HFFc6 (cell line): Measurements from ENCODE around the gene GALNT14. TPM values are rescaled to one million over a fixed set of nuclear protein-coding genes. Genes with fewer than 3 reads are reported as not detected.

Experiments used
- DNase-seq: peaks from one replicate; pipeline ENCODE4 v3.0.0-alpha.2; 2018
- H3K27ac Mint-ChIP-seq: 2 replicates; pipeline ENCODE4 v1.8.0; 2020; ENCODE audit warnings: mild to moderate bottlenecking, mixed read lengths
- H3K27me3 Mint-ChIP-seq: 2 replicates; pipeline ENCODE4 v1.8.0; 2021; ENCODE audit warnings: mild to moderate bottlenecking, moderate library complexity, mixed read lengths; ENCODE audit not compliant: insufficient read depth
- H3K36me3 Mint-ChIP-seq: 2 replicates; pipeline ENCODE4 v1.8.0; 2021; ENCODE audit warnings: low read depth, mixed read lengths
- H3K4me1 Mint-ChIP-seq: 2 replicates; pipeline ENCODE4 v1.8.0; 2020; ENCODE audit warnings: low read depth, mixed read lengths
- H3K4me3 Mint-ChIP-seq: 2 replicates; pipeline ENCODE4 v1.8.0; 2020; ENCODE audit warnings: mild to moderate bottlenecking, moderate library complexity, mixed read lengths
- H3K9me3 Mint-ChIP-seq: 2 replicates; pipeline ENCODE4 v1.8.0; 2020; ENCODE audit warnings: mild to moderate bottlenecking, mixed read lengths
- CTCF ChIP-seq: fragments of 200-600 bp; sonication (generic); IDR thresholded peaks from 2 replicates; pipeline ENCODE4 v1.5.0; 2021; ENCODE audit warnings: antibody characterized with exemption, mild to moderate bottlenecking
- total RNA-seq, 6 experiments: library from RNA; stranded (reverse); fragmentation: NEBNext Ultra II Directional; extraction: Animal tissue kit (Norgen Biotek cat#: 25700); gene quantifications; 2 replicates in 1 of 6; 3 replicates in 5 of 6; pipeline ENCODE4 v1.2.3, GENCODE V29; 2021

GALNT14 gene
- total RNA-seq, 6 experiments from 2014 or later = 0.11 to 1.0 (median 0.25) TPM; not detected in 1

- H3K27me3 Mint-ChIP-seq = peaks cover 5% of the 10 kb centered on the region
- H3K4me1 Mint-ChIP-seq = no peaks in the 10 kb centered on the region
- H3K4me3 Mint-ChIP-seq = no peak overlapping the region
- no peaks in the 10 kb centered on the region for H3K36me3 Mint-ChIP-seq
- H3K9me3 Mint-ChIP-seq = peaks cover 4% of the 10 kb centered on the region; the same call in 1 of the 2 replicates
- no peak overlapping the region for H3K27ac Mint-ChIP-seq
- DNase-seq = no peak
- TF ChIP-seq CTCF = no peak
Observed at GRCh38 chr2:30923623-30924022, 214.6 kb downstream of the GALNT14 start.

GRCh38 chr2:30920511-30920910 is 217.7 kb downstream of the GALNT14 start:
- Mint-ChIP-seq H3K36me3 (no peaks in the 10 kb centered on the region), H3K27me3 (peaks cover 7% of the 10 kb centered on the region), H3K4me1 (no peaks in the 10 kb centered on the region), H3K9me3 (peaks cover 4% of the 10 kb centered on the region; the same call in 1 of the 2 replicates), H3K4me3 (no peak overlapping the region), H3K27ac (no peak overlapping the region)
- no peak for TF ChIP-seq CTCF
- no peak for DNase-seq

- Mint-ChIP-seq H3K4me1 (no peaks in the 10 kb centered on the region), H3K27ac (no peak overlapping the region), H3K9me3 (no peaks in the 10 kb centered on the region; the same call in none of the 2 replicates), H3K4me3 (no peak overlapping the region), H3K36me3 (no peaks in the 10 kb centered on the region), H3K27me3 (peaks cover 2% of the 10 kb centered on the region)
- peak; percentile 21; the same call in 1 of the 2 replicates for TF ChIP-seq CTCF
- no peak for DNase-seq
Observed at GRCh38 chr2:30915486-30915885, 222.8 kb downstream of the GALNT14 start.

- Mint-ChIP-seq H3K27me3 (peaks cover 2% of the 10 kb centered on the region), H3K4me1 (no peaks in the 10 kb centered on the region), H3K27ac (no peak overlapping the region), H3K9me3 (peaks cover 3% of the 10 kb centered on the region), H3K4me3 (no peak overlapping the region), H3K36me3 (no peaks in the 10 kb centered on the region)
- DNase-seq = no peak
- no peak for TF ChIP-seq CTCF
Observed at GRCh38 chr2:30914456-30914855, 223.8 kb downstream of the GALNT14 start.

GRCh38 chr2:30912056-30912455 is 226.2 kb downstream of the GALNT14 start:
- Mint-ChIP-seq H3K27ac (no peak overlapping the region), H3K36me3 (no peaks in the 10 kb centered on the region), H3K4me3 (no peak overlapping the region), H3K9me3 (peaks cover 3% of the 10 kb centered on the region), H3K4me1 (no peaks in the 10 kb centered on the region), H3K27me3 (no peaks in the 10 kb centered on the region)
- DNase-seq = no peak
- no peak for TF ChIP-seq CTCF

GRCh38 chr2:30911327-30911726 is 226.9 kb downstream of the GALNT14 start:
- no peak overlapping the region for H3K27ac Mint-ChIP-seq
- no peak overlapping the region for H3K4me3 Mint-ChIP-seq
- H3K4me1 Mint-ChIP-seq = no peaks in the 10 kb centered on the region
- H3K27me3 Mint-ChIP-seq = no peaks in the 10 kb centered on the region
- H3K36me3 Mint-ChIP-seq = no peaks in the 10 kb centered on the region
- no peak for DNase-seq
- no peak for TF ChIP-seq CTCF
- H3K9me3 Mint-ChIP-seq = peaks cover 3% of the 10 kb centered on the region
